ENCODE data around the gene EPB41L4B. TPM values are rescaled to one million over a fixed set of nuclear protein-coding genes. Genes with fewer than 3 reads are reported as not detected.

The EPB41L4B gene
- polyA plus RNA-seq, 2 donors = 0.62 to 1.3 TPM

DNA sequence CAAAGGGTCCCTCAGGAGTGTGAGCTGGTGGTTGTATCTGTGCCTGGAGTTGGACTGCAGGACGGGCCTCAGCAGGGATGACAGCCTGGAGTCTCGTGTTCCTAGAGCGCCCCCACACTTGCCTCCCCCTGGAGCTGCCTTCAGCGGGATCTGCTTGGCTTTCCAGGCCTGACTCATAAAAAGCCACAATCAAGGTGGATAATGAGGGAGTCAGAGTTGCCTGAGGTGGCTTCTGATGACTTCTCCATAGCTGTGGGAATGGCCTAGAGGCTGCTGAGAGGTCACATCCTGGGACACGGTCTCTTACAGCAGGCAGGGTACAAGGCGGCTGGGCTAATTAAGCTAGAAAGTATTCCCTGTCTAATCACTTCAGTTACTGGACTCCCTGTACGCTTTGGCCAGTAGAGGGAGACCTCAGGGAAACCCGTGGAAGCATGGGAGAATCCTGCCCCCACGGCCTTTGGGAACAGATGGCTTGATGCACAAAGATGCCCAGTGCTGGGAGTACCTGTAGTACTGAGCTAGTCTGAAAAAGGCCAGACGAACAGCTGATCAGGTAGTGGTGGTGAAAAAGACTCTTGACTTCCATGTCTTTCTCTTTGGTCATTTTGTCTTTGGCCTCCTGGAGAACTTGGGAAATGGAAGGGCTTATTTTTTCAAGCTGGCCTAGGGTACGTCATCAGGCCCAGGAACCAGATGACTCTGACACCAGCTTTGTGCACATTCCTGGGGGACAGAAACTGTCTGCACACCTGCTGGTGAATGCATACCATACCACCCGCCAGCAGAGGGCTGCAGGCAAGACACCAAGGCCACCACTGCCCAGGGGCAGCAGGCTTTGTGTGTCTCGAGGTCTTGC, 137.7 kb downstream of the EPB41L4B start:
- H3K27ac ChIP-seq (ENCODE audit: low read depth in 2 of 2, low read length in 1 of 2) = no peak overlapping the region
- no peaks in the 10 kb centered on the region for H3K36me3 ChIP-seq (ENCODE audit: control insufficient read depth in 2 of 2, insufficient read depth in 2 of 2, low read length in 1 of 2)
- H3K4me1 ChIP-seq (ENCODE audit: control insufficient read depth in 2 of 2, insufficient read depth in 2 of 2, low read length in 1 of 2) = no peaks in the 10 kb centered on the region
- H3K9me3 ChIP-seq (ENCODE audit: control insufficient read depth in 2 of 2, insufficient read depth in 1 of 2, low read depth in 1 of 2, low read length in 1 of 2) = no peaks in the 10 kb centered on the region
- no peak overlapping the region for H3K4me3 ChIP-seq (ENCODE audit: low read depth in 1 of 2, low read length in 2 of 2)
- 66 to 68% methylated on average over 13 of the region's 13 CpGs for WGBS, 2 donors
- no peaks in the 10 kb centered on the region for H3K27me3 ChIP-seq (ENCODE audit: control insufficient read depth in 1 of 2, insufficient read depth in 2 of 2, low read length in 2 of 2)

DNA sequence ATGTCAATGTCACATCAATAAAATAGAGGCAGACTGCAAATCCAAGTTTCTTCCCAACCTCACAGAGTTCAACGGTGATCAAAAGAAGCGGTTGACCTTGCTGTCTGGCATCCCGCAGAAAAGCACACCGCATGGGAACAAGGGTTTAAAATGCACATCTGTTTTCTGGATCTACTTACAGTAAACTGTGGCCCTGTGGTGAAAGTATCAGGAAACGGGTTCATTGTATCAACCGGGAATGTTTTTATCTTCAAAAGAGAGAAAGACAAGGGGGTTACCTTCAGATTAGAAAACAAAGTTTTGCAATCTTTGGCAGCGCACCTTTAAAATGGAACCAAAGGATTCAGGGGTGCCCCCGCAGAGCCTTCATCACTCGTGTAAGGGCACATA, 138.3 kb downstream of the EPB41L4B start:
- Histone ChIP-seq H3K4me3 (ENCODE audit: low read depth in 1 of 2, low read length in 2 of 2) (no peak overlapping the region), H3K9me3 (ENCODE audit: control insufficient read depth in 2 of 2, insufficient read depth in 1 of 2, low read depth in 1 of 2, low read length in 1 of 2) (no peaks in the 10 kb centered on the region), H3K36me3 (ENCODE audit: control insufficient read depth in 2 of 2, insufficient read depth in 2 of 2, low read length in 1 of 2) (no peaks in the 10 kb centered on the region), H3K27me3 (ENCODE audit: control insufficient read depth in 1 of 2, insufficient read depth in 2 of 2, low read length in 2 of 2) (no peaks in the 10 kb centered on the region), H3K27ac (ENCODE audit: low read depth in 2 of 2, low read length in 1 of 2) (no peak overlapping the region), H3K4me1 (ENCODE audit: control insufficient read depth in 2 of 2, insufficient read depth in 2 of 2, low read length in 1 of 2) (no peaks in the 10 kb centered on the region)
- WGBS, 2 donors = 81 to 89% methylated on average over 9 of the region's 9 CpGs

DNA sequence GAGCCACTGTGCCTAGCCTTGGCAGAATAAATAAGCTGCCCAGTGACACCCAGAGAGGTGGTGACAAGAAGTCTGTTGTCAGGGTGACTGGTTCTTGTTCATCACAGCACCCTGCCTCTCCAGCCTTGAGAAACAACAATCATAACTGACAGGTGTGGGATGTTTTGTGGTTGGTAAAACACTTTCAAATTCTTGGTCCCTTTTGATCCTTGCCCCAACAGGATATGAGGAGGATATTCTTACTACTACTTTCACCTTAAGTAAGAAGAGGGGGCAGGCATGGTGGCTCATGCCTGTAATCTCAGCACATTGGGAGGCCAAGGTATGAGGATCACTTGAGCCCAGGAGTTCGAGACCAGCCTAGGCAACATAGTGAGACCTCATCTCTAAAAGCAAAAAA, 139.6 kb downstream of the EPB41L4B start:
- Histone ChIP-seq H3K36me3 (ENCODE audit: control insufficient read depth in 2 of 2, insufficient read depth in 2 of 2, low read length in 1 of 2) (no peaks in the 10 kb centered on the region), H3K4me1 (ENCODE audit: control insufficient read depth in 2 of 2, insufficient read depth in 2 of 2, low read length in 1 of 2) (no peaks in the 10 kb centered on the region), H3K27me3 (ENCODE audit: control insufficient read depth in 1 of 2, insufficient read depth in 2 of 2, low read length in 2 of 2) (no peaks in the 10 kb centered on the region), H3K9me3 (ENCODE audit: control insufficient read depth in 2 of 2, insufficient read depth in 1 of 2, low read depth in 1 of 2, low read length in 1 of 2) (no peaks in the 10 kb centered on the region), H3K27ac (ENCODE audit: low read depth in 2 of 2, low read length in 1 of 2) (no peak overlapping the region), H3K4me3 (ENCODE audit: low read depth in 1 of 2, low read length in 2 of 2) (no peak overlapping the region)
- 88 to 93% methylated on average over 1 of the region's 1 CpG for WGBS, 2 donors

DNA sequence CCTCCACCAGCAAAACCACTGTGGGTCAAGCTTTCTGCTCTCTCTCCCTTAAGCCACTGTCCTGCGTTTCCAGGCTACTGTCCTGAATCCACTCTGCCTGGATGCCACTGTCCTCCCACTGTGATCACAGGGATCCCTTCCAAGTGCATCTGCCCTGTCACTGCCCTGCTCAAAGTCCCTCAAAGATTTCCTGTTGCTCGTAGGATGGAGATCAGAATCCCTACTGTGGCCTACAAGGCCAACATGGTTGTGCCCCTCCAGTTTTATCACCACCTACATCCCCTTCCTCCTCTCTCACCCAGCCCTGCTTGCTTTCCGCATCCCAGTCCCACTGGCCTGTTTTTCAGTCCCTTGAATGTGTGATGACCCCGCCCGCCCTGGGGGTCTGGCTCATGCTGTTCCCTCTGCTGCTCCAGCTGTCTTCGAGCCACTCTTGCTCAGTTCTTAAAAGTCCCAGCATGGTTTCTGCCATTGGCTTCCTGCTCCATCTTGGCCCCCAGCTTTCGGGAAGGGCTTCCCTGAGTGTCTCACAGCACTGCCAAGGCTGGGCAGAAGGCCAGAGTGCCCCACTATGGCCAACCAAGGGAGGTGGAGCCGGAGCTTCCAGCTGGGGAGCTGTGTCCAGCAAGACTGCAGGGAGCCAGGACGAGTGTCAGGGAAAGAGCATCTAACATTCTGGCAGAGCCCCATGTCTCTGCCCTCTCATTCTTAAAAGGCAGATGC, 140.9 kb downstream of the EPB41L4B start:
- no peaks in the 10 kb centered on the region for H3K4me1 ChIP-seq (ENCODE audit: control insufficient read depth in 2 of 2, insufficient read depth in 2 of 2, low read length in 1 of 2)

DNA sequence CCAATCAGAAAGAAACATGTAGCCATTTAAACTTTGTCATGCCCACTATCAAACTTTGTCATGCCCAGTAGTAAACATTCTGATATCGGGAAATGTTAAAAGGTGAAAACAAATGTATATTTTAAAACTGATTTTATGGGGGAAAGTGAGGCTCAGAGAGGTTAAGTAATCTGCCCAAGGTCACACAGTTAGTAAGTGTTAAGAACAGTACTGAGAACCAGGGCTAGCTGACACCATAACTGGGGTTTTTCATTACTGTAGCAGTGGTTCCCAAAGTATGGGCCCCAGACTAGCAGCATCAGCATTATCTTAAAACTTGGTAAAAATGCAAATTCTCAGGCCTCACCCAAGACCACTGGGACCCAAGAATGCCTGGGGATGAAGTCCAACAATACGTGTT, 143.9 kb downstream of the EPB41L4B start:
- Histone ChIP-seq H3K9me3 (ENCODE audit: control insufficient read depth in 2 of 2, insufficient read depth in 1 of 2, low read depth in 1 of 2, low read length in 1 of 2) (no peaks in the 10 kb centered on the region), H3K27ac (ENCODE audit: low read depth in 2 of 2, low read length in 1 of 2) (no peak overlapping the region), H3K4me1 (ENCODE audit: control insufficient read depth in 2 of 2, insufficient read depth in 2 of 2, low read length in 1 of 2) (no peaks in the 10 kb centered on the region), H3K27me3 (ENCODE audit: control insufficient read depth in 1 of 2, insufficient read depth in 2 of 2, low read length in 2 of 2) (no peaks in the 10 kb centered on the region), H3K36me3 (ENCODE audit: control insufficient read depth in 2 of 2, insufficient read depth in 2 of 2, low read length in 1 of 2) (no peaks in the 10 kb centered on the region), H3K4me3 (ENCODE audit: low read depth in 1 of 2, low read length in 2 of 2) (no peak overlapping the region)
- 86 to 88% methylated on average over 2 of the region's 2 CpGs for WGBS, 2 donors

More for the DNA sequence above, 140.9 kb downstream of the EPB41L4B start:
- Histone ChIP-seq H3K4me3 (ENCODE audit: low read depth in 1 of 2, low read length in 2 of 2) (no peak overlapping the region), H3K9me3 (ENCODE audit: control insufficient read depth in 2 of 2, insufficient read depth in 1 of 2, low read depth in 1 of 2, low read length in 1 of 2) (no peaks in the 10 kb centered on the region), H3K27me3 (ENCODE audit: control insufficient read depth in 1 of 2, insufficient read depth in 2 of 2, low read length in 2 of 2) (no peaks in the 10 kb centered on the region), H3K36me3 (ENCODE audit: control insufficient read depth in 2 of 2, insufficient read depth in 2 of 2, low read length in 1 of 2) (no peaks in the 10 kb centered on the region), H3K27ac (ENCODE audit: low read depth in 2 of 2, low read length in 1 of 2) (no peak overlapping the region)
- 71 to 72% methylated on average over 9 of the region's 9 CpGs for WGBS, 2 donors

DNA sequence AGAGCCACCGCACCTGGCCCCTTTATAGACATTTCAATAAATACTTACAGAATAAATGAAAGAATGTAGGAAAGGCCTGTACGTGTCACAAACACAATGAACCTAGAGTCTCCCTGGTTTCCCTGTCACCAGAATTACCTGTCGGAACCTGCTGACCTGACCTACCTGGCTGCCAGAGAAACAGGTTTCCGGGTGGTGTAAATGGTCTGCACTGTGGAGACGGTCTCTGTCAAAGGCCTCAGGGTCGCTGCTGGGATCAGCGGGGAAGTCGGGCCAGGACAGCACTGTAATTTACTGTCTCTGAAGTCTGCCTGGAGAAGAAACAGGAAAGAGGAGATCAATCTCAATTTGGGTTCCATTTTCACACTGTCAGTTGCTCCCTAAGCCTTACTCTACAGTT, 144.5 kb downstream of the EPB41L4B start:
- no peak overlapping the region for H3K27ac ChIP-seq (ENCODE audit: low read depth in 2 of 2, low read length in 1 of 2)
- WGBS, 2 donors = 54 to 74% methylated on average over 8 of the region's 8 CpGs
- no peaks in the 10 kb centered on the region for H3K36me3 ChIP-seq (ENCODE audit: control insufficient read depth in 2 of 2, insufficient read depth in 2 of 2, low read length in 1 of 2)
- no peaks in the 10 kb centered on the region for H3K27me3 ChIP-seq (ENCODE audit: control insufficient read depth in 1 of 2, insufficient read depth in 2 of 2, low read length in 2 of 2)
- H3K9me3 ChIP-seq (ENCODE audit: control insufficient read depth in 2 of 2, insufficient read depth in 1 of 2, low read depth in 1 of 2, low read length in 1 of 2) = no peaks in the 10 kb centered on the region
- H3K4me3 ChIP-seq (ENCODE audit: low read depth in 1 of 2, low read length in 2 of 2) = no peak overlapping the region
- no peaks in the 10 kb centered on the region for H3K4me1 ChIP-seq (ENCODE audit: control insufficient read depth in 2 of 2, insufficient read depth in 2 of 2, low read length in 1 of 2)

DNA sequence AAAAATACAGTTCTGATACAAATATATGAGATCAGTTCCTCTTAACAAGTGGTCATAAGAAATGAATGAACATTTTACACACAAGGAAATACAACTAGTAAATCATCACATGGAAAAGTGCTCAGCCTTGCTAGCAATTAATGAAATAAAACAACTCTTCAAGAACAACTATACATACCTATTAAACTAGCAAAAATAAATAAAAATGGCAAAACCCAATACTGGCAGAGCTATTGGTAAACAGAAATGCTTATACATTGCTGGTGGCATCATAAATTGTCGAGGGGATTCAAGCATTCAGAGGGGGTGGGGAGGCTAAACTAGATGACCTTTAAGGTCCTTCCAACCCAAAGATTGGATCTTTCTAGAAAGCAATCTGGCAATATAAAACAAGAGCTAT, 147.9 kb downstream of the EPB41L4B start:
- Histone ChIP-seq H3K27me3 (ENCODE audit: control insufficient read depth in 1 of 2, insufficient read depth in 2 of 2, low read length in 2 of 2) (no peaks in the 10 kb centered on the region), H3K4me1 (ENCODE audit: control insufficient read depth in 2 of 2, insufficient read depth in 2 of 2, low read length in 1 of 2) (no peaks in the 10 kb centered on the region), H3K36me3 (ENCODE audit: control insufficient read depth in 2 of 2, insufficient read depth in 2 of 2, low read length in 1 of 2) (no peaks in the 10 kb centered on the region), H3K4me3 (ENCODE audit: low read depth in 1 of 2, low read length in 2 of 2) (no peak overlapping the region), H3K27ac (ENCODE audit: low read depth in 2 of 2, low read length in 1 of 2) (no peak overlapping the region), H3K9me3 (ENCODE audit: control insufficient read depth in 2 of 2, insufficient read depth in 1 of 2, low read depth in 1 of 2, low read length in 1 of 2) (no peaks in the 10 kb centered on the region)
- 65 to 71% methylated on average over 1 of the region's 1 CpG for WGBS, 2 donors

DNA sequence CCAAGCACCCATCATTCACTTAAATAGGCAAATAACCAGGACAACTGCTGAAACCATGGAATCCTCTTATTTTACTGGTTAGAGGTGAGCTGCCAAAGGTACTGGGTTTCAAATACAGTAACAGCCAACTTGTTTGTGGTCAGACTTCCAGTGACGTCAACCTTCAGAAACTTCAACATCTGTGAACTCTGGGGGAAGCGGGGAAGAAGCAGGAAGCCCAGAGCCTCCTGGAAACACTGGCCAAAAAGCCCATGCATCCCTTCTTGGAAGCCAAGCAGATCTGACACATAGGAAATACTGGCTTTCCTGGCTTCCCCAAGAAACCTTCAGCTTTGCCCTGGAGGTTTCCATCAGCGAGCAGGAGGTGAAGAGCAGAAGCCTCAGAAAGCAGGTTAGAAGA, 148.9 kb downstream of the EPB41L4B start:
- Histone ChIP-seq H3K9me3 (ENCODE audit: control insufficient read depth in 2 of 2, insufficient read depth in 1 of 2, low read depth in 1 of 2, low read length in 1 of 2) (no peaks in the 10 kb centered on the region), H3K27me3 (ENCODE audit: control insufficient read depth in 1 of 2, insufficient read depth in 2 of 2, low read length in 2 of 2) (peaks cover 0 to 4% of the 10 kb centered on the region in 2 donors), H3K27ac (ENCODE audit: low read depth in 2 of 2, low read length in 1 of 2) (no peak overlapping the region), H3K4me1 (ENCODE audit: control insufficient read depth in 2 of 2, insufficient read depth in 2 of 2, low read length in 1 of 2) (no peaks in the 10 kb centered on the region), H3K4me3 (ENCODE audit: low read depth in 1 of 2, low read length in 2 of 2) (no peak overlapping the region), H3K36me3 (ENCODE audit: control insufficient read depth in 2 of 2, insufficient read depth in 2 of 2, low read length in 1 of 2) (no peaks in the 10 kb centered on the region)
- WGBS, 2 donors = 74 to 79% methylated on average over 3 of the region's 3 CpGs

DNA sequence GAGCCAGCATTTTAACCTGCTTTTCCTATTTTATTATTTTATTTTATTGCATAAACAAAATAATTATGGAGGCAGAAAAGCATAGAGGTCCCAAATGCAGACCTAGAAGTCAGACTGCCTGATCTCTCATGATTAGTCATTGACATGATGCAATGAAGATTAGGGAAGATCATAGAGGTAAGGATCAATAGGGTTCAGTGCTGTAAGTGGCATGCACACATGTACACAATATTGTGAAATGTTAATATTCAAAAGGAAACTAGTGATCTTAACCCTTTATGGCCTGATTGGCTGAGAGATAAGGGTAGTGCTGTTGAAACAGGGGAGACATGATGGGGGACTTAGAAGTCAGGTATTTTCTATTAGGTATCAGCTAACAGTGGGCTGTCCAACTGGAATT, 152.7 kb downstream of the EPB41L4B start:
- Histone ChIP-seq H3K27ac (ENCODE audit: low read depth in 2 of 2, low read length in 1 of 2) (no peak overlapping the region), H3K4me3 (ENCODE audit: low read depth in 1 of 2, low read length in 2 of 2) (no peak overlapping the region), H3K4me1 (ENCODE audit: control insufficient read depth in 2 of 2, insufficient read depth in 2 of 2, low read length in 1 of 2) (no peaks in the 10 kb centered on the region), H3K9me3 (ENCODE audit: control insufficient read depth in 2 of 2, insufficient read depth in 1 of 2, low read depth in 1 of 2, low read length in 1 of 2) (no peaks in the 10 kb centered on the region), H3K36me3 (ENCODE audit: control insufficient read depth in 2 of 2, insufficient read depth in 2 of 2, low read length in 1 of 2) (no peaks in the 10 kb centered on the region), H3K27me3 (ENCODE audit: control insufficient read depth in 1 of 2, insufficient read depth in 2 of 2, low read length in 2 of 2) (peaks cover 0 to 9% of the 10 kb centered on the region in 2 donors)
